AG04450 (cell line): ENCODE measurements around the gene MAP3K7. TPM values are rescaled to one million over a fixed set of nuclear protein-coding genes. Genes with fewer than 3 reads are reported as not detected.

Source experiments
- CTCF ChIA-PET: fragments of 300-600, 350-600 bp; formaldehyde crosslinking; extraction: SDS; loops from one replicate; lab custom pipeline; 2022; ENCODE audit warnings: antibody characterized with exemption, inconsistent platforms; lab: Charles Lee
- POLR2A ChIA-PET: fragments of 350-600 bp; formaldehyde crosslinking; extraction: SDS; loops from one replicate; lab custom pipeline; 2021; ENCODE audit warnings: antibody characterized with exemption, inconsistent platforms; lab: Yijun Ruan, JAX
- DNase-seq: peaks from one replicate; pipeline ENCODE4 v3.0.0-alpha.2; 2011; ENCODE audit warnings: low read depth, low spot score
- H3K27ac ChIP-seq: one replicate; pipeline ENCODE4 v1.5.1; 2012; ENCODE audit warnings: low read depth, low read length, control low read depth
- H3K27me3 ChIP-seq: one replicate; pipeline ENCODE4 v1.6.0; 2012; ENCODE audit warnings: low read length; ENCODE audit not compliant: control insufficient read depth, insufficient read depth
- H3K4me3 ChIP-seq: 2 replicates; pipeline ENCODE4 v1.5.1; 2011; ENCODE audit warnings: mild to moderate bottlenecking, low read depth, low read length, control low read depth
- H3K9me3 ChIP-seq: 2 replicates; pipeline ENCODE4 v1.5.1; 2012; ENCODE audit warnings: low read length; ENCODE audit not compliant: control insufficient read depth, insufficient read depth
- CTCF ChIP-seq: IDR thresholded peaks from 2 replicates; pipeline ENCODE4 v1.5.1; 2011; ENCODE audit warnings: low read depth, low read length, control low read depth, inconsistent platforms
- polyA plus RNA-seq: library from polyadenylated mRNA; depleted of rRNA; stranded (reverse); fragments of >200 nt; gene quantifications from 2 replicates; pipeline ENCODE4 v1.2.3, GENCODE V29; 2011

Gene MAP3K7
- polyA plus RNA-seq, 1 experiment: 52.4 TPM

GRCh38 chr6:90478789-90479602 lies 107.9 kb downstream of the MAP3K7 start:
- Histone ChIP-seq H3K9me3 (no peaks in the 10 kb centered on the region), H3K4me3 (no peak overlapping the region), H3K27ac (no peak overlapping the region), H3K27me3 (no peaks in the 10 kb centered on the region)
- TF ChIP-seq CTCF: peak; percentile 93
- DNase-seq: peak; percentile 89
- ChIA-PET CTCF (interaction anchor here (0.6 to 10.3 kb wide), 42 partner anchors 9 to 729 kb away, joined by 3 to 272 read pairs (median 4); no protein-coding TSS in a partner anchor), POLR2A (interaction anchor here (0.6 to 1.2 kb wide), 2 partner anchors 240 to 538 kb away, joined by 3 to 5 read pairs; no protein-coding TSS in a partner anchor)

GRCh38 chr6:90478278-90478677 lies 108.6 kb downstream of the MAP3K7 start:
- TF ChIP-seq CTCF: no peak
- H3K27me3 ChIP-seq: no peaks in the 10 kb centered on the region
- no peak for DNase-seq
- H3K4me3 ChIP-seq: no peak overlapping the region
- ChIA-PET CTCF (interaction anchor here (0.6 to 10.3 kb wide), 11 partner anchors 8 to 1109 kb away, joined by 3 to 272 read pairs (median 4); no protein-coding TSS in a partner anchor), POLR2A (no interaction called here)
- no peaks in the 10 kb centered on the region for H3K9me3 ChIP-seq
- no peak overlapping the region for H3K27ac ChIP-seq

GRCh38 chr6:90477366-90477765 lies 109.5 kb downstream of the MAP3K7 start:
- ChIA-PET CTCF (interaction anchor here (0.6 to 10.3 kb wide), 5 partner anchors 83 to 1108 kb away, joined by 3 to 272 read pairs (median 4); no protein-coding TSS in a partner anchor), POLR2A (no interaction called here)
- H3K27me3 ChIP-seq: peaks cover 5% of the 10 kb centered on the region
- no peak for DNase-seq
- no peaks in the 10 kb centered on the region for H3K9me3 ChIP-seq
- no peak overlapping the region for H3K27ac ChIP-seq
- TF ChIP-seq CTCF: no peak
- no peak overlapping the region for H3K4me3 ChIP-seq

GRCh38 chr6:90472716-90473115 lies 114.2 kb downstream of the MAP3K7 start:
- no peak for TF ChIP-seq CTCF
- POLR2A ChIA-PET: no interaction called here
- CTCF ChIA-PET: interaction anchor here (10.3 kb wide), 1 partner anchor 531 kb away, joined by 272 read pairs; no protein-coding TSS in a partner anchor

GRCh38 chr6:90471263-90471662 lies 115.6 kb downstream of the MAP3K7 start:
- Histone ChIP-seq H3K9me3 (no peaks in the 10 kb centered on the region), H3K4me3 (no peak overlapping the region), H3K27me3 (peaks cover 13% of the 10 kb centered on the region), H3K27ac (no peak overlapping the region)
- no peak for TF ChIP-seq CTCF
- CTCF ChIA-PET: interaction anchor here (1.7 to 10.3 kb wide), 2 partner anchors 8 to 530 kb away, joined by 7 to 272 read pairs; no protein-coding TSS in a partner anchor
- DNase-seq: no peak
- POLR2A ChIA-PET: no interaction called here

More at GRCh38 chr6:90472716-90473115, 114.2 kb downstream of the MAP3K7 start:
- Histone ChIP-seq H3K27me3 (peaks cover 13% of the 10 kb centered on the region), H3K4me3 (no peak overlapping the region), H3K9me3 (no peaks in the 10 kb centered on the region), H3K27ac (no peak overlapping the region)
- DNase-seq: no peak
